ENCODE results near the gene SPAG5.

DNA sequence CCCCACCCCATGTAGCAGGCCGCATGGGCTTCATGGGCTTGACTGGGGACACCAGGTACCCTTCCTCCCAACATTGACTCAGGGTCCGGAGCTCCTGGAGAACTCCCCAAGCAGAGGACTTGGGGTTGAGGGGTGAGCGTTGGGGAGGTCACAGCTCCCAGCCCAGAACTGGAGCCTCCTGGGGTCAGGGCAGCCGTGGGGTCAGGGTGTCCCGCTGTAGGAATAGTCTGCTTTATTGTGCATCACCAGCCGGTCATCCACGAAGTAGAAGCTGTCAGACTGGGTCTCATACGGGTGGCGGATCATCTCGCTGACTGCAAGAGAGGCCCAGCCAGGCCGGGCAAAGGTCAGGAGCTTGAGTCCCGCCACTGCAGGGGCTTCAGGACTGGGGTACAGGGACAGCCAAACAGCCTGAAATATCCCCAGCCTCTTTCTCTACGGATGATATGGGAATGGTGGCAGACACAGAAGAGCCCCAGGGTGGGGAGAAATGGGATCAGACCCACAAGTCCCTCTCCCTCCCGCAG, 51.7 kb downstream of the SPAG5 start:
- TF ChIP-seq POLR2A (IDR thresholded peaks at IDR 0.05), result no peak
- TF ChIP-seq, protein P1, sequence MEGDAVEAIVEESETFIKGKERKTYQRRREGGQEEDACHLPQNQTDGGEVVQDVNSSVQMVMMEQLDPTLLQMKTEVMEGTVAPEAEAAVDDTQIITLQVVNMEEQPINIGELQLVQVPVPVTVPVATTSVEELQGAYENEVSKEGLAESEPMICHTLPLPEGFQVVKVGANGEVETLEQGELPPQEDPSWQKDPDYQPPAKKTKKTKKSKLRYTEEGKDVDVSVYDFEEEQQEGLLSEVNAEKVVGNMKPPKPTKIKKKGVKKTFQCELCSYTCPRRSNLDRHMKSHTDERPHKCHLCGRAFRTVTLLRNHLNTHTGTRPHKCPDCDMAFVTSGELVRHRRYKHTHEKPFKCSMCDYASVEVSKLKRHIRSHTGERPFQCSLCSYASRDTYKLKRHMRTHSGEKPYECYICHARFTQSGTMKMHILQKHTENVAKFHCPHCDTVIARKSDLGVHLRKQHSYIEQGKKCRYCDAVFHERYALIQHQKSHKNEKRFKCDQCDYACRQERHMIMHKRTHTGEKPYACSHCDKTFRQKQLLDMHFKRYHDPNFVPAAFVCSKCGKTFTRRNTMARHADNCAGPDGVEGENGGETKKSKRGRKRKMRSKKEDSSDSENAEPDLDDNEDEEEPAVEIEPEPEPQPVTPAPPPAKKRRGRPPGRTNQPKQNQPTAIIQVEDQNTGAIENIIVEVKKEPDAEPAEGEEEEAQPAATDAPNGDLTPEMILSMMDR (IDR thresholded peaks at IDR 0.05), result no peak

Data from tibial nerve (tissue), 3 donors.